GM19397 (cell line): ENCODE measurements around the gene SLC27A4.

Experiments
- ATAC-seq: cut with Tn5 transposase; IDR thresholded peaks from one replicate; pipeline ENCODE4 v1.9.1; 2021; ENCODE audit warnings: mild to moderate bottlenecking, moderate library complexity; ENCODE audit not compliant: unreplicated experiment

SLC27A4 gene

DNA sequence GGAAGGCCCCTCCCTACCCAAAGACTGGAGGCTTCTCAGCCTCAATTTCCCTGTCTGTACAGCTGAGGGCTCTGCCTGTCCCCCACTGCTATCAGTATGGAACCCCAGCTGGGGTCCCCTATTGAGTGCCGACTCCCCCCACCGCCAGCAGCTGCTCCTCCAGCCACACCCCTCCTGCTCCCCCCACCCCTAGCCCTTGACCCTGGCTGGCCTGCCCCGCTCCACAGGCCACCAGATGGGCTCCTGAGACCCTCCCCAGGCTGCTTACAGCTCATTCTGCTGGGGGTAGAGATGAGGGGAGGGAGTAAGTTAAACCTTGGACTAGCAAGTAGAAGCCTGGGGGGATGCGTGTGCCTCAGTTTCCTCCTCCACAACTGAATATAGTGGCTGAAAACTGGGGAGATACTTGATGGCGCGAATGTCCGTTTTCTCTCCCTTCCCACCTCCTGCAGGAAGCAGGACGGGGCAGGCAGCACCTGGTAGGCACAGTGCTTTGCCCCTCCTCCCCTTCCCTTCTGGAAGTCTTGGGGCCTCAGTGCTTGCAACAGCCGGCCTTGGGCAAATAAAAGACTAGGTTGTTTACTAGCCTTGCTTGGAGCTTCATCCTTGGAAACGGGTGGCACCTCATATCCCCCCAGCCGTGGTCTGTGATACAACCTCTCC, 50.0 kb downstream of the SLC27A4 start:
- ATAC-seq: no peak

DNA sequence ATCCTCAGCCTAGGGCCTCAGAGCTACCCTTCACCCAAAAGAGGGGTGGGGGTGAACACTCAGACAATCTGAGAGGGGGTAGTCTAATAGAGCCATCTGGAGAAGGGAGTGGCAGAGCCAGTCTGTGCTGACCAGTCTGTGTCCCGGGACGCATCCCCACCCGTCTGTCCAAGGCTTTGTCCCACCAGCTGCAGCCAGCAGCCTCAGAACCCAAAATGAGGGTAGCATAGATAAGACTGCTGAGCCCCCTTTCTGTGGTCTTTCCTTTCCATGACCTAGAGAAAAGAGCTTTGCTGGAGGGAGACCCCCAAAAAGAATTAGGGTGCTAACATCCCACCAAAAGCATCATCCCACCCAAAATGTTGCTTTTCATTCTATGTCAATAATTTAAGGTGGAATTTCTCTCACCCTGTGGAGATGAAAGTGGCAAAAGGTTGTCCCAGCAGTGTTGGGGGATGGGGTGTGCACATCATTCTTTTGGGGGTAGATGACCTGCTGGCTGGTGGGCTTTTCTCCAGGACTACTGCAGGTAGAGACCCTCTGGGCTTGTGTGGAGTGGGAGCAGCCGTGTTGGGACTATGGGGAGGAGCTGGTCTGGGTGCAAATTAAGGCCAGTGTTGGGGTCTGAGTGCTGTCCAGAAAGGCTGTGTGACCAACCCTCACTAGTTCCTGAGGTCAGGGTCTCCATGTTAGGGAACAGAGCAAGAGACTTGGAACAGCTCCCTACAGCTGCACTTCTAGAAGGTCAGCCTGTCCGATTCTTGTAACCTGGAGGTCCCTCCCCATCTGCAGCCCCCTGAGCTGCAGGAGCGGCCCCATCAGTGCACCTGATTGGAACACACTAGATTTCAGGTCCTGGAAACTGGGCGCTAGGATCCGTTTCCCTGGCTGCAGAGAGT, 50.7 kb downstream of the SLC27A4 start:
- ATAC-seq: no peak

DNA sequence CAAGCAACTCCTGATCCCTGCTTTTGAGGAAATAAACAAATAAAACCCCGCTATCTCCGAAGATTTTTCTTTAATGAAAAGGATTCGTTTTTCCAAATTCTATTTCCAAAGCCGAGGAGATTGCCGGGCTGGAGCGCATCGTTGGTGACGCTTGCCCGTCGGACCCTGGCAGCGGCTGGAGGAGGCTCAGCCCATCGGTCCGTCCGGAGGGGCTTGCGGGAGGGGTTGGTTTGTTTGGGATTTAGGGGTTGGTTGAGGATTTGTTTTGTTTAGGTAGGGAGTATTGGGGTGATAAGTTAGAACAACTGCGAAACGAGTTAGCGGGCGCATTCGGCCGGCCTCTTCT, 51.6 kb downstream of the SLC27A4 start:
- no peak for ATAC-seq

DNA sequence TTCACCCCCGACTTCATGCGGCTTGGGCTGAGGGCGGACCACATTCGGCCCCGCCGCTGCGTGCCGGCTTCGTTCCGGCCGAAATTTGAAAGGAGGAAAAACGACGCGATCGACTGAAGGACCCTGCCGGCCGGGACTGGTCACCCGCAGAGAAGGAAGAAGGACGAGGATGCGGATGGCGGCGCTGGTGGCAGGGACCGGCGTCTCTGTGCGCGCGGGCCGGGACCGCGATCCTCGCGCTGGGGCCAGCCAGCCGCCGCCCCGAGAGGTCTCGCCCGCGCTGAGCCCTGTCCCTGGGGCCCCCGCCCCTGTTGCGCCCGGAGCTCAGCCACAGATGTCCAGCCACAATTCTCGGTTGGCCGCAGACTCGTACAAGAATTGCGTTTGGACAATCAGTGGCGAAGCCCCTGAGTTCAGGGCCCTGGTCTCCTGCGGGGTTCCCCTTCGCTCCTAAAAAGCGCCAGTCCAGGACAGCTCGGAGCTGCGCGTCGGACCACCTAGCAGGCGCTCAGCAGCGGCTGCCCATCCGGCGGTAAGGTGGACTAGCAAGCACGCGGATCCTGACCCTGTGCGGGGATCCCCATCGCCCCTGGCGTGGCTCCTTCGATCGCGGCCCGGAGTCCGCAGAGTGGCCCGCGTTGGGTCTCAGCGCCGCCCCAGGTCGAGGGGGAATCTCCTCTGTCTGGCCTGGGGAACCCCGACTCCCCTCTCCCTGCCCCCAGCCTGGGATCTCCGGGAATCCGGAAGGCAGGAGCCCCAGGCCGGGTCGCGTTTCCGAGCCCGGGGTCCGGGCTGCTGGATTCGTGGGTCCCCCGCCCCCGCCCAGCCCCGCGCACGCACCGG, 52.2 kb downstream of the SLC27A4 start:
- ATAC-seq: no peak

DNA sequence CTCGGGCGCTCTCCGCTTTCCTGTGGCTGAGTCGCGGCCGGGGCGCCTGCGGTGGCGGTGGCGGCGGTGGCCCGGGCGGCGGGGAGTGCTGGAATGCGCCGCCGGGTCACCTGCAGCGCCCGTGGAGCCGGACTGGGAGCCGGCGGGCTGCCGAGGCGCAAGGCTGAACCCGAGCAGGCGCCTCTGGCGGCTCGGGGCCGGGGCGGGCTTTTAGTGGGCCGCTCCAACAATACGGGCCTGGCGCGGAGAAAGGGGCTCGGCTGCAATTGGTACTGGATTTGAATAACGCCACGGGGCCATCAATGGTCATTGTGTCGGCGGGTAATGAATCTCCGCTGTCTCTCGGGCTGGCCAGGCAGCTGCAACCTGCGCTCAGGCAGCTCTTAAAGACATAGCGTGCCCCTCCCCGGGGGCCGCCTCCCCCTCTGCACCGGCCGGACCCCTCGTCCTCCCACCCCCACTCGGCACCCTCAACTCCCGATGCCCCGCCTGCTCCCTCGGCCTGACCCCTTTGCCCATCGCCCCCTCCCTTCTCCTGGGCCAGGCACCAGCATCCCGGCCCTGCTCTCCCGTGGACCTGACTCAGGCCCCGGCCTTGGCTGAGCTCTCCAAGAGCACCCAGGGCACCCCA, 52.9 kb downstream of the SLC27A4 start:
- ATAC-seq: no peak

DNA sequence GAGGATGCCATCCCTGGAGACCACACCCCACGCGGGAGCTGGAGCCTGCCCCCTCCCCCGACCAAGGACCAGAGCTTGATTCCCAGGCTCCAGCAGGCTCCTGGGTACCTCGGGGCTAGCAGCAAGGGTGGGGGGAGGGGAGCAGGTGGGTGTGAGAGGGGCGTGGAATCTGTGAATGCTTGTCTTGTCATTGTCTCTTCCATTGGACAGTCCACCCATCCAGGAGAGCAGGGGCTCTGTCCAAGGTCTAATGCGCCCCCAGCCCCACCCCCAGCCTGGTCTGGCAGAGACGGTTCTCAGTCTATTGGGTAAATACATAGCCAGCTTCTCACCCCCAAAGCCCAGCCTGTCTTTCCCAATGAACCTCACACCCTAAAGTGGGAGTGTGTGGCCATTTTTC, 53.6 kb downstream of the SLC27A4 start:
- ATAC-seq: no peak

DNA sequence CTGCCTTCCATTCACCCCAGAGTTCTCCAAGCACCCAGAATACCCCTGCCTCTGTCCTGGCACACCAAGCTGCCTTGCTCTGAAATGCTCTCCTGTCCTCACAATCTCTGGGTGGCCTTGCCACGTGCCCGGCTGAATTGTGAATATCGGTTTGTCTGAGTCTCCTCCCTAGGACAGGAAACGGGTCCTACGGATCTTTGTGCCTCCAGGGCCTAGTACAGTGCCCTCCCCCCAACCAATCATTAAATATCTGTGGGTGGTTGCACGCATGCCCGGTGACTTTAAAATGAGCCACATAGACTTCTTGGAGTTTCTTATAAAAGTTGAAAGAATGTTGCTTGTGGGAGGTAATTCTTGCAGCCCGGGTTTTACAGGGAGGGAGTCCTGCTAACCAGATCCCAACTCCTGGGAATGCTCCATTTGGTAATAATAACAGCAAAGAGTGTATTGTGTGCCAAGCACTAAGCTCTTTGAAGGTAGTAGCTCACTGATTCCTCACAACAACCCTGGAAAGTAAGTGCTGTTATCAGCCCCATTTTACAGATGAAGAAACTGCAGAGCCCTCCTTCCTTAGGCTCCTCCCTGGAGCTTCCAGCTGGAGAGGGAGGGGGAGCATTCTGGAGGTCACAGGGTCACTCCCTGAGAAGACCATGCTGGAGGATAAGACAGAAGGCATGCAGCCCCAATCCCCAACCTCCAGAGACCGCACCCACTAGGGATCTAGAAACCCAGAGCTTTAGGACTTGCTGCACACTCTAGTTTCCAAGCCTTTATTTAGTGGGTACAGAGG, 54.2 kb downstream of the SLC27A4 start:
- ATAC-seq: no peak

DNA sequence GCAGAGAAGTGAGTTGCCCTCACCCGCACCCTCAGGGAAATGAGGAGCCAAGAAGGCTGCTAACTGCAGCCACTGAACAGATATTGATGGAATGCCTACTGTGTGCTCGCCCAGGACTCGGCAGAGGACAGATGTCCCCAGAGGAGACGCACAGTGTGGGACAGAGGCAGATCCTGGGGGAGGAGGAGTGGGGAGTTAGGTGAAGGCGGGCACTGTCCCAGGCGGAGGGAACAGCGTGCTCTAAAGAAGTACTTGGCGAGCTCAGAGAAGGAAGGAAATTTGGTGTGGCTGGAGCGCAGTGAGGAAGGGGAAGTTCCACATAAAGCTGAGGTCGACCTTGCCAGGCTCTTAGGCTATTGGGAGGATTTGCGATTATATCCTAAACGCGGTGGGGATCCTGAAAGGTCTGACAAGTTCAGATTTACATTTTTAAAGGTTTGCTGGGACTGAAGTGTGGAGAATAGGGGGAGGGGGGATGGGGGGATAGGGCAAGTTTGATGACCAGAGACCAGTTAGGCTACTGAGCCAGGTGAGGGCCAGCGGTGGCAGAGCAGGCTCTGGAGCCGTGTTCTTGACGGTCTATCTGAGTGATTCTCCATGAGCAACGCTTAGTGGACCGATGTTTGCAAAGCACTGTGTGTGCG, 56.8 kb downstream of the SLC27A4 start:
- ATAC-seq: no peak

DNA sequence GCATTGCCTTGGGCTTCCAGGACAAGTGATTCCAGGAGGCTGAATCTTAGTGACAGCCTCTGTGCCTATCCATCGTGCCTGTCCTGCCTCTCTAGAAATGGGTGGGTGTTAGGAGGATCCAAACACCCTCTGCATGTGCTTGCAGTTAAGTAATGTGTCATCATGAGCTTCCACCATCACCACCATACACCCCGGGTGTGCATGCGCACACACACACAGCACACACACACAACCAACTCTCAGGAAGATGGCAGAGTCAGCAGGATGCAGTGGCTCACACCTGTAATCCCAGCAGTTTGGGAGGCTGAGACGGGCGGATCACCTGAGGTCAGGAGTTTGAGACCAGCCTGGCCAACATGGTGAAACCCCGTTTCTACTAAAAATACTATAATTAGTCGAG, 57.5 kb downstream of the SLC27A4 start:
- no peak for ATAC-seq

DNA sequence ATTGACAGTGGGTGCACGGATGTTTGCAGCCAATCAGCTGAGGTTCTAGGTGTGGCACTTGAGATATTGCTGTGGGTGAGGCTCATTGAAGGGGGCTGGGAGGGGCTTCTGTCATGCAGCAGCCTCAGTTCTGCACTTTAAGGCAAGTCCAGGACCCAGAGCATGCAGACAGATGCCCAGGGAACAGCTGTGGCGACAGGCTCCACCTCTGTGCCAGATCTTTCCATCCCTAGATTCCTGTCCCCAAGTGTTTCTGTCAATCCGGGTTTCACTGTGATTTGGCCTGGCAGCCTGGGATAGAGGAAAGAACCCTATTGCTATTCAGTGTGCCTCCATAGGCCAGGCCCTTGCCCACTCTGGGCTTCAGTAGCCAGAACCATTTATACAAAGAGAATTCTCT, 59.5 kb downstream of the SLC27A4 start:
- ATAC-seq: no peak

DNA sequence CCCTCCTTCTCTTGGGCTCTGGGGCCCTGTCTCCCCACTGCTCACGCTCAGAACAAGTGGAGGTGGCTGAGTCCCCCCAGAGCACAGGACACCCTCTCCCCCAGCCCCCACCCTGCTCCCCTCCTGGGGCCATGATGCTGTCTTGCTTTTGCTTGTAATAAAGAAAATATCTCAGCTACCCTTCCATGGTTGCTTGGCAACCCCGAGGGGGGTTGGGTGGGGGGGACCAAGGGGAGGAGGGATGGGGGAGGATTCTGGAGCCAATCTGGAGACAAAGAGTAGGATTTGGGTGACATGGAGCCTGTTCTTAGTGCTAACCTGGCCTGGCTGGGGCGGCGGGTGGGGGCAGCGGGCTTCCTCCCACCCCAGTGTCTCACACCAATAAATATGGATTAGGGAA, 64.2 kb downstream of the SLC27A4 start:
- ATAC-seq: no peak

DNA sequence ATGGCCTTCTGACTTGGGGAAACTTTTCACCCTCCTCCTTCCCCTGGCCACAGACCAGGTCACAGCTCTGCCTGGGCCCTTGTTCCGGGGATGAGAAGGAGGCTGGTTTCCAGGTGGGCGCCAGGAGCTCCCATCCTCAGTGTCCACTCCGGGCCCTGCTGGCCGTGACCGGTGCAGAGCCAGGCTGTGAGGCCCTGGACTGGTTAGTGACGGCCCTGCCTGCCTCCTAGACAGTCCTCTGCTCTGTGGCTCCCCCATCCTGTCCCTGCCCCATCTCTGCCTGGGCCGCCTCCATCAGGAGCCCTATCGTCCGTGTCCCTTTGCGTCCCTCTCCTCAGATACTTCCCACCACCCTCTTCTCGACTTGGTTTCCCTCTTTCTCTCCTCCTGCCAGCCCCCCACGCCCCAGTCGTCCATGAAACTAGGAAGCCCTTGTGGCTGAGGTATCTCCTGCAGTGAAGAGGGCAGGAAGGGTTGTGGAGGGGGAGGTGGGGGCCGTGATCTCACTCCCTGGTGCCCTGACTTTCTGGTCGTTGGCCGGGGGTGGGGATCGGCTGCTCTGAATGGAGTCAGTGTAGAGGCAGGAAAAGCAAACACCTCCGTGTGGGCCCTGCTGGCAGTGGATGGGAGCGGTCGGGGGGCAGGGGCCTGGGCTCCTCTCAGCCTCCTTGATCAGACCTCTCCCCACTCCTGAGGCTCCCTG, 64.9 kb downstream of the SLC27A4 start:
- ATAC-seq: no peak

DNA sequence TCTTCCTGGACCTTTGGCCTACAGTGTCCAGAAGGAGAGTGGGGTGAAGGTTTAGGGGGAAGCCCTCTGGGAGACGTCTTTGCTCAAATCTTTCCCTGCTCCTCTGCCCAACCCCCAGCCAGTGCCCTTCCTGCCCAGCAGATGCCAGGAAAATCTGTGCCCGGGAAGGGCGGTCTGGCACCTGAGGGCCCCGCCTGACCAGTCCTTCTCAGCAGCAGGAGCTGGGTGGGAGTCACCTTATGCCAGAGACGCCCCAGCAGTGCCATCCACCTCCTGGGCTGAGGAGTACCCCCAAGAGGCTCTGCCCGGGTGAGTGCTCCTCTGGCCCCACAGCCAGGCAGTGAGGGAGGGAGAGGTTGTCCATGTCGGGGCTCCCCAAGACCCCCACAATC, 65.4 kb downstream of the SLC27A4 start:
- ATAC-seq: no peak

DNA sequence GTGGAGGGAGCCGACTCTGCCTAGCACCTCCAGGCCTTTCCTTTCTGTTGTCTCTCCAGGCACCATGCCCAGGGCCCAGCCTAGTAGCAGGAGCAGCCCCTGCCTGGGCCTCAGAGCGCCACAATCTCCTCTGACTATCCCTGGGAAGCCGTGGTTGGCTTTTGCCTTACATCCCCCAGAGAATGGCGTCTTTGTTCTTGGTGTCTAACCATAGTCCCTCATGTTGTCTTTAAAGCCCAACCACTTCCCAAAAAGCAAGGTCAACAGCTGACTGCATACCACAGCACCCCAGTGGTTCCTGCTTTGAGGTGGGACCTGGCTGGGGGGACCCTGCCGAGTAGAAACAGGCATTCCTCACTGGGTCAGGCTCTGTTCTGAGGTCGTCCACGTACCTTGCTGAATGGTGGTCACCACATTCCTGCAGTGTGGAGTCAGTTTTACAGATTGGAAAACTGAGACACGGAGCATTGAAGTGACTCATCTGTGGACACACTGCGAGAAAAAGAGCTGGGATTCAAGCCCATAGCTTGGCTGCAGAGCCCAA, 66.6 kb downstream of the SLC27A4 start:
- ATAC-seq: no peak

DNA sequence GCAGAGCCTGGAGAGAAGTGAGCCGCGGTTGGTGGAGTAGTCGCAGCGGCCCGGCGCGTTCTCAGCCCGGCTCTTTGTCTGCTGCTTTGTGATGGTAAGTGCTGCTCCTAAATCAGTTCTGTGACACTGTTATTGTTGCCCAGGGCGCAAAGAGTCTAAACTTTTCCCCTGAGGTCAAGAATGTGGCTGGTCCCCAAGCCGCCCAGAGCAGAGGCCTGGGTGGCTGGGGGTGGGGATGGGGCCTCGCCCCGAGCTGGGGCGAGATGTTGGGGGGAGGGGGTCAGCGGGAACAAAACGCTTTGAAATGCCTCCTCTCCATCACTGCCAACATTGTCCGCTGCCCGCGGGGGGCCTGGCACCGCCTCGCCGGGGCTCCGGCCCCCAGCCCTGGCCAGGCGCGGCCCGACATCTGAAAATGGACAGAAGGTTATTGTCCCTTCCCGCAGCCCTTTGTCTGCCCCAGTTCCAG, 68.7 kb downstream of the SLC27A4 start:
- no peak for ATAC-seq

DNA sequence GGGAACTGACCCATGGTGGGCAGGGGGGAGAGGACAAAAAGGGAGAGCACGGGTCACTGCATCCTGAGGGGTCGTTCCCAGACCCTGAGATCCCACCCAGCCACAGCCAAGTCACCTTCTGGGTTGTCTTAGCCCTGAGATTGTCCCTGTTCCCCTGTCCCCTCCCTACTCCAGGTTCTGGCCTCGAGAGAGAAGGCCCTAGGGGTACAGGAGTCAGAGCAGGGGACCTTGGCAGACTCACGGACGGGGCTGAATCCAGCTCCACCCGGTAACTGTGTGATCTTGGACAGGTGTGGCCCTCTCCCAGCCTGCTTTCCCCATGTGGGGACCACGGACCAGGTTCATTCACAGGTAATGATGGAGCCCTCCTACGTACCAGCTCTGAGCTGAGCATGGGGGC, 69.1 kb downstream of the SLC27A4 start:
- ATAC-seq: no peak

DNA sequence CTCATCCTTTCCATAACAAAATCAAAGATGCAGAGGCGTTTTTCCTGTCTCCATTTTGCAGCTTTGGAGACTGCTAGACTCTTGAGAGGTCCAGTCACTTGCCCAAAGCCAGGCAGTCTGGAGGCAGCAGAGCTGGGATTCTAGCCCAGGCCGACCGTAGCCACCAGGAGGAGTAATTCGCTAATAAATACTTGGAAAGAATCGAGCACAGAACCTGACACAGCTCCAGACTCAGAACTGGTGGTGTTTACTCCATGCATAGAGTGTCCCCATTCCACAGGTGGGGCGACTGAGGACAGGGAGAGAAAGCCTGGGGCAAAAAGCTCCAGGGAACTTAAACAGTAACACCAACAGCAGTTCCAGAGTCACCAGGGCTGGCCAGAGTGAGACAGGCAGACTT, 69.7 kb downstream of the SLC27A4 start:
- ATAC-seq: no peak
